Daoy (cell line): ENCODE results near the gene UBE2S. TPM values are rescaled to one million over a fixed set of nuclear protein-coding genes. Genes with fewer than 3 reads are reported as not detected.

Experiments
- DNase-seq: peaks from one replicate; pipeline ENCODE4 v3.0.0-alpha.2; 2015; ENCODE audit warnings: low read depth
- total RNA-seq: library from RNA; depleted of rRNA; stranded (reverse); fragments of >200 nt; shearing (Covaris generic); gene quantifications from 2 replicates; pipeline ENCODE4 v1.2.3, GENCODE V29; 2014; rRNA removed

The UBE2S gene
- total RNA-seq, 1 experiment from 2014 or later, result 317 TPM

DNA sequence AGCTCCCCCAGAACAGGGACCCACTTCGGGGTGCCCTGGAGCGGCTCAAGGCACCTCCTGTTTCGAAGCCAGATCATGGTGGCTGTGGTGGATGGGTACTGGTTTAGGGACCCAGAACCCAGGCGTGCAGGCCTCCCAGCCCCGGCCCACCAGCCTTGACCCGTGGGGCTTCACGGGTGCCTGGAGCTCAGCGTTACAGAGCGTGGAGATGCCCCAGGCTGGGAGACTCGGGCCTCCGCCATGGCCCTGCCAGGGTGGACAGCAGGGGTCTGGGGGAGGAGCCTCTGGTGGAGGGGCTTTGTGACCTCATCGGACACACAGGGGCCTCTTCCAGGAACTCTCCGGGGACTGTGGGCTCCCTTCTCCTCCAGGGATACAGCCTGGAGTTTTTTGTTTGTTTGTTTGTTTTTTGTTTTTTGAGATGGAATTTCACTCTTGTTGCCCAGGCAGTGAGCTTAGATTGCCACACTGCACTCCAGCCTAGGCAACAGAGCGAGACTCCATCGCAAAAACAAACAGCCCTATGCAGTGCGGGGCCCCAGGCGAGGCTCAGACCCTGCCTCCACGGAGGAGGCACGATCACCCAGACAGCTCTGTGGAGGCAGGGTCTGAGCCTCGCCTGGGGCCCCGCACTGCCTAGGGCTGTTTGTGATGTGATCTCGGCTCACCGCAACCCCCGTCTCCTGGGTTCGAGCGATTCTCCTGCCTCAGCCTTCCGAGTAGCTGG lies 44.4 kb downstream of the UBE2S start, which contains the start of gene GARIN5B:
Gene GARIN5B (minus strand): TSS at position 271 of the 727 bp plus-strand sequence. CDS start 194 bp downstream, at position 77.
- no peak for DNase-seq

DNA sequence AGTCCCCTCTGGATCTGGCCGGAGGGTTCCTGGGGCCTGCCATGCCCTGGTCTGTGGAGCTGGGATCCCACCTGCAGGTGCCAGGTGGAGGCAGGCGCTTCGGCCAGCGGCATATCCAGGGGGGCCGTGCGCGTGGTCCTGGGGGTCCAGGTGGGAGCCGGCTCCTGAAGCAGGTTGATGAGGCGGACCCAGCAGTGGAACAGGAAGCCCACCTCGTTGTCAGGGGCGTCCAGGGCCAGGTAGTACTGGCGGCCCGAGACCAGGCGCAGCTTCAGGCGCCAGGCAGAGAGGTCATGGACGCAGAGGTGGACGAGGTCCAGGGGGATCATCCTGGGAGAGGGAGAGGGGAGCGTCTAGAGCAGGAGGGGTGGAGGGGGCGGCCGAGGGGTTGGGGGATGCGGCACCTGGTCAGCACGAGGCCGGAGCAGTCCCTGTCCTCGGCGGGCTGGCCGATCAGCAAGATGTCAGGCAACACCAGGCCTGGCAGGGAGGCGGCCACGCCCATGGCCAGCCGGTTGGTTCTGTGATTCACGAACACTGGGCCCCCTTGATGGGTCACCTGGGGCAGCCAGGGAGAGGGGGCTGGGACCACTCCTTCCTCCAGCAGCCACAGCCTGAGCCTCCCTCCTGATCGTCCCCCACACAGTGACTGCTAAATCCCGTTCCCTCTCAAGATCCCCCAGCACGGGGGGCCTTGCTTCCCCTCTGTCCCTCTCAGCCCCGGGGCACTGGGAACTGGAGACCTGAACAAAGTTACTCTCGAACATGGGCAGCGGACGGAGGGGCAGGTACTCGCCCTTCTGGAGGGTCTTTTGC lies 45.2 kb downstream of the UBE2S start:
- DNase-seq, result no peak

DNA sequence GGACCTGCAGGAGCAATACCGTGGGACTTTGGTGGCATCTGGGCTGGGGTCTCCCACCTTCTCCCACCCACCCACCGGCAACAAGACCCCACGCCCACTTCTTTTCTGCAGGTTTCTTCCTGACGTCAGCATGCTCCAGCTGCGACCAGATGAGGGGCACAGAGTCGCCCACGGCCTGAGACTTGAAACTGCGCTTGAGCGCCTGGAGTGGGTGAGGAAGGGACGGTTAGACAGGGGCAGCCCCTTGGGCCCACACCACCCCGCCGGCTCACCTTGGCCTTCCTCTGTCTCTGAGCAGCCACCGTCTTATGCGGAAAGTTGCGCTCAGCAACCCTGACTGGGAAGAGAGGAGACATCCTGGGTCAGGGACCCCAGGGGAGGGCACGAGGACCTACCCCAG lies 46.7 kb downstream of the UBE2S start:
- no peak for DNase-seq

DNA sequence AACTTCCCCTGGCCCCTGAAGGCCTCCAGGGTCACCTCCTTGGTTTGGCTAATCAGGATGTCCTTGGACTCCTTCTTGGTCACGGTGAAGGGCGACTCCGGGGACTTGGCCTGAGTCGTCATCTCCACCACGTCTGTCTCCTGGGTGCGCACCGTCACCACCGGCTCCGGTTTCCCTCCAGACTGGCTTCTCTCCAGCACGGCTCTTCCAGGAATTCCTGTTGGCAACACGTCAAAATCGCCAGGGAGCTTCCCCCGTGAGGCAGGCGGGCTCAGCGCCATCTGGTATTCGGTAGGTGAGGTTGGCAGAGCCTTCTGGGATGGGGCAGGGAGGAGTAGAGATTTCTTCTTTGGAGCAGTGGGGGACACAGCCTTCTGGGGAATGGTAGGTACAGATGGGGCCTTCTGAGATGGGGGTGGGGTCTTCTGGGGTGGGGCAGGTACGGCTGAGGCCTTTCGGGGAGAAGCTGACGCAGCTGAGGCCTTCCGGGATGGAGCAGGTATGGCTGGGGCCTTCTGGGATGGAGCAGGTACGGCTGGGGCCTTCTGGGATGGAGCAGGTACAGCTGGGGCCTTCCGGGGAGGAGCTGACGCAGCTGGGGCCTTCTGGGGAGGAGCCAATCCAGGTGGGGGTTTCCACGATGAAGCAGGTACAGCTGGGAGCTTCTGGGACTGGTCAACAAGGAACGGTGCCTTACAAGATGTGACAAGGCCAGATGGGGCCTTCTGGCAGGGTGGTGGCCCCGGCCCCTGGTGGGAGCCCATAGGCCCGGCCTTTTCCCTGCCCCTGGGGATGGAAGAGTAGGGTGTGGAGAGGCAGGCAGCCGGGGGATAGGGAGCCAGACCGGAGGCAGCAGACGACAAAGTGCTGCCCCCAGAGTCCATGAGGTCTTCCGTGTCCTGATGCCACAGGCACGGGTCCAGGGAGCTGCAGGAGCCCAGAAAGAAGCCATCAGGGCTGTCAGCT lies 48.4 kb downstream of the UBE2S start:
- DNase-seq, result no peak

DNA sequence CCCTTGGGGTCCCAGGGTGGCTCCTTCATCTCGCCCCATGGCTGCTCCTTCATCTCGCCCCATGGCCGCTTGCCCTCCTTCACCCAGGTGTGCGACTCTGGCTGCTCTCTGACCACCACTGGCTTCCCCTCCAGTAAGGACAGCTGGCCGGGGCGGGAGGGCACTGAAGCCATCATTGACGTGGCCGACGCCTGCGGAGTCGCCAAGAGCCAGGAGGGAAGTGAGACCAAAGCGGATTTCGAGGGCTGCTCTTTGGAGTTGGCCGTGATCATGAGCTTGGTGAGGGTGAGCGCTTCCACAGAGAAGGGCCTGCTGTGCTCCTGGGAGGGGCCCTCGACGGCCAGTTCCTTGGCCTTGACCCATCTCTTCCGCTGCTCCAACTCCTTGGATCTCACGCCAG lies 49.1 kb downstream of the UBE2S start:
- DNase-seq, result no peak

DNA sequence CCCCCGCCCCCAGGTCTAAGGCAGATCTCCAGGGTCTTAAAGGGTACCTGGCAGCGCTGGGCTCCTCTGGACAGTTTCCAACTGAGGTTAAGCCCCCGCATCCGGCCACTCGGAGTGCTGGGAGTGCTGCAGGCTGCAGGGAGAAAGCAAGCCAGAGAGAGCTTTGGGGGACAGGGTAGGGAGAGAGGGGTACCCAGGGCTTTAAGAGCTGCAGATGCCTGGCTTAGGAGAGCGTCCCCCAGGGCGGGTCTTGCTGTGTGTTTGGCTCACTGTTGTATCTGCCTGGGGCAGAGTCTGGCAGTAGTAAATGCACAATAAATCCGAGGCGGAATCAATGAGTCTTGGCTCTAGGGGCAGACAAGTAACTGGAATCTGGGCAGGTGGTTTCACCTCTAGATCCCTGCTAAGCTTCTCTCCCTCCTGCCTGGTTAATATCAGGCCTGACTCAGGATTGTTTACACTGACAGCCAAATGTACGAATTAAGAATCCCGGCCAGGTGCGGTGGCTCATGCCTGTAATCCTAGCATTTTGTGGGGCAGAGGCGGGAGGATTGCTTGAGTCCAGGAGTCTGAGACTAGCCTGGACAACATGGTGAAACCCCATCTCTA lies 52.3 kb downstream of the UBE2S start:
- no peak for DNase-seq

DNA sequence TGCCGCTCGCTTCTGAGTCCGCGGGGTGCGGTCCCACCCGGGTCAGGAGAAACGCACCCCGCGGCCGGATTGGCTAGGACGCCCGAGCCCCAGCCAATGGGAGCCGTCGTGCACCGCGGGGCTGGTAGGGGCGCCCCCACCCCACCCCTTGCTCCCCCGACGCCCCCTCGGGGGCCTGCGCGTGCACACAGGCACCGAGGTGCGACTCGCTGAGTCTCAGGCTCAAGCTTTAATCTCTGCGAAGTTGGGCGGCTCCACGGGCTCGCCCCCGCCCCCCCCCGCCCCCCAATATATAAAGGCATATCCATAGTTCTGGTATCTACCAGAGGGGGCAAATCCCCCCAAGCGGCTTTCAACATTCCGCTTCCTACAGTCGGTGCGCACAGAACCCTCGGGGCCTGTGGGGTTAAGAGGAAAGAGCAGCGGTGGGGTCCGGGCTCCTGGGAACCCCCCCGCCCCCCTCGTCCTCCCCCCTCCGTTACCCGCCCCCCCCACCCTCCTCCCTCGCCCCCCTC lies 52.8 kb downstream of the UBE2S start, which contains the start of gene COX6B2:
Gene COX6B2 (minus strand): TSS at position 22 of the 515 bp plus-strand sequence. CDS start 198 bp downstream, outside the sequence.
- no peak for DNase-seq

DNA sequence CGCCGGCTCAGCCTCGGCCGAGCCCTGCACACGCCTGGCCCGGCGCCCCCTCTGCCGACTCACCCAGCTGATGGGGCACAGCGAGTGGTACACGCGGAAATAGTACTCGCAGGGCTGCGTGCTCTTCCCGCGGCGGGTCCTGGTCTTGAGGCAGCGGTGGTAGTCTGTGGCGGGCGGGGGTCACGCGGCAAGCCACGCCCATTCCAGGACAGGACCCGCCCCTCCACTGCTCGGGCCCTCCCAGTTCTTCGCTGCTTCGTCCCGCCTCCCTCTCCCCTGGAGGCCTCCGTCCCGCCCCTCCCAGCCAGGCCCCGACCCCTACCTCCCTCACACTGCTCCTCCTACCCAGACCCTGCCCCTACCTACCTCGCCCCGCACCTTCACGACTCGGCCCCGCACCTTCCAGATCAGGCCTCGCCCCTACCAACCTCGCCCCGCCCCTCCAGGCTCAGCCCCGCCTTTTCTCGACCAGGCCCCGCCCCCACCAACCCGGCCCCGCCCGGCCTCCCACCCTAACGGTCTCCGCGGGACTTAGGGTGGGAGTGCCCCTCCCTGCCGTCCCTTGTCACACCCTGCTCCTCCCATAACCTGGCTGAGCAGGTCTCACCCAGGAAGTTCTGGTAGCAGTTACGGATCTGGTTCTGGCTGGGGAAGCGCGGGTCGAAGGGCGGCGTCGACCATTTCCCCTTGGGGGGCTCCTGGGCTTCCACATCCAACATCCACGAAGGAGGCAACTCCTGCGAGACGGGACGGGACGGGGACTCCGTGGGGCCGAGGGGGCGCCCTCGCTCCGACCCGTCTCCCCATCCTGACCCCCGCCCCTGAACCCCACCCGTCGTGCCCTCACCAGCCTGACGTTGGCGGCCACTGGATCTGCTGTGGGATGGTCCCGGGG lies 53.5 kb downstream of the UBE2S start:
- DNase-seq, result peak; percentile 73

DNA sequence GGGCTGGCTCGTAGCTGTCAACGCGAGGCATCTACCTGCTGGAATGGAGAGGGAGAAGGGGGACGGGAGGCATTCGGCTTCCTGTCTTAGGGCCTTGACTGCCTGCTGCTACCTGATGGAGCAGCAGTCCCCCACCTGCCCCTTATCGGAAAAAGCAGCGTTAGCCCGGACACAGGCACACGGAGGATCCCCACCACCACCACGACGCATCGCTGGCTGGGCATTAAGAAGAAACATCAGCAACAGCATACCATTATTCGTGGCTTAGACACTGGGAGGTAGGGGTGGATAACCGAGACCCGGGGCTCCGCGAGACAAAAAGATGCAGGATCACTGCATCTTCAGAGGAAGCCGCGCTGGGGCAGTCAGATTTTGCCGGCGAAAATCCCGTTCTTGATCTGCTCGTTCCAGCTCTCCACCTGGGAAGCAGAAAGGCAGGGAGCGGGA lies 54.2 kb downstream of the UBE2S start:
- no peak for DNase-seq

DNA sequence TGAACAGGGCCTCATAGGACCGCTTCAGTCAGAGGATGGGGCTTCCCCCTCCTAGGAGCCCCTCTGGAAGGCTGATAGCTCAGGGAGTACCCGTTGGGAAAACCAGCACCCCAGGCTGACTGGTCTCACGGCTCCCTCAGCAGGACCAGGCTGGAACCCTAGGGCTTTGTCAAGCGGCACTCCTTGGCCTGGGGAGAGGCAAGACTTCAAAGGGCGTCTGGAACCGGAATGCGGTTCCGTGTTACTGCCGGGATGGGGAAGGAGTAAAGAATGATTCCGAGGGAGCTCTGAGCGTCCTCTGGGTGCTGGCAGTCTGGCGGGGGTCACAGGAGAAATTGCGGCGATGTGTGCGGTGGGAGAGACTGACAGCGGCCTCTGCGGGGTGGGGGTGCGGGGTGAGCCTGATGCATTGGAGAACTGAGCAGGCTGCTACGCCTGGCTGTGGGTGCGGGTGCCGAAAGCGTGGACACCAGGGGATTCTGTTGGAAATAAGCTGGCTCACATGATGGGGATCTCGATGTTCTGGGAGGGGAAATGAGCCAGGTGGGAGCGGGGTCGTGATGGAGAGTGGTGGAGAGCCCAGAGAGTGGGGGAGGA lies 54.9 kb downstream of the UBE2S start:
- no peak for DNase-seq

DNA sequence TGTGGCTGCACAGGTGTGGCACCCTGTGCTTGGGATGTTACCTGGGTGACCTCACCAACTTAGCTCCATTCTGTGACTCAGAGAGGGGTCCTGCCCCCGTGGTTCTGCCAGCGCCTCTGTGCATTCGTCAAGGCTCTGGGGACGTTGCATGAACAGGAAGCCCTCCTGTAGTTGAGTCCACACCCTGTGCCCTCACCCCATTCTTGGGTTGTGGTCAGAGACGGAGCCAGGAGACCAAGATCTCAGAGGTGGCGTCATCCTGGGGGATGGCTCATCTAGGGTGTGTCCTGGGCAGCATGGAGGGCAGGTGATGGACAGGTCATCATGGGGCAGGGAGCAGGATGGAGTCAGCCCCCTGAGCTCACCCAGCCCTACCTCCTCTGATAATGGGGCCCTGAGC lies 55.5 kb downstream of the UBE2S start:
- peak; percentile 65 for DNase-seq

DNA sequence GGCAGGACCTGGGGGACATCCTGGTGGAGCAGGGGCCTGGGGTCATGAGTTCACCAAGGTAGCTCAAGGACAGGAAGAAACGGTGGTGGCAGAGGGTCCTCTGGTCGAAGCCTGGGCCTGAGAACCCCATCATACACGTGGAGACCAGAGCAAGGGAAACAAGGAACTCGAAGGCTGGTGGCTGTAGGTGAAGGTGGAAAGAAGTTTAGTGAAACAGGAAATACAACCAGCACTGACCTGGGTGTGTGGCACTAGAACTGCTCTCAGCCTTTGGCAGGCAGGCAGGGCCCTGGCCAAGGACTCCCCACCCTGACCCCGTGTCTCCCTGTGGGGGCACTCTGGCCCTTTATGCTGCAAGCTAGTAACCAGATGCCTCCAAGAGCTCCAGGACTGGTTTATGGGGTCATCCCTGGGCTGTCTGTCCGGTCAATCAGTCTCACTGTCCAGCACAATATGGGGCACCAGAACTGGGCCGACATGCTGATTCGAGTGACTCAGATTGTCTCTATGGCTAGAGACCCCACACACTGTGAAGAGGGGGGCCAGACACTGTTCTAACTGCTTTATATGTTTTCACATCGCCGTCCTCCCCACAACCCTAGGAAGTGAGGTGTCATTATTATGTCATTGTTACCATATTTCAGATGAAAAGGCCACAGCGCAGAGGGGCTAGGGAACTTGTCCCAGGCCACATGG lies 56.8 kb downstream of the UBE2S start:
- DNase-seq, result no peak

Other genes starting within 250 kb of the UBE2S start
- 3.1 and 7.1 TPM in 2 replicates for gene DNAAF3, start 241.2 kb downstream of the UBE2S start, total RNA-seq
- gene SYT5, start 227.5 kb downstream of the UBE2S start, total RNA-seq, result 0.12 TPM in 1 of 2 replicates, not detected in the other
- 4.1 and 8.6 TPM in 2 replicates for gene PTPRH, start 198.3 kb downstream of the UBE2S start, total RNA-seq
- gene TMEM86B, start 179.0 kb downstream of the UBE2S start, total RNA-seq, result 0.95 and 1.8 TPM in 2 replicates
- 26.5 and 38.0 TPM in 2 replicates for gene PPP6R1, start 148.8 kb downstream of the UBE2S start, total RNA-seq
- gene HSPBP1, start 127.7 kb downstream of the UBE2S start, total RNA-seq, result 104 and 113 TPM in 2 replicates
- gene BRSK1, start 123.8 kb downstream of the UBE2S start, total RNA-seq, result 6.3 and 9.0 TPM in 2 replicates
- gene TMEM150B, start 82.4 kb downstream of the UBE2S start, total RNA-seq, result not detected in 2 replicates
- 8.5 and 8.9 TPM in 2 replicates for gene KMT5C, start 67.9 kb downstream of the UBE2S start, total RNA-seq
- not detected in 2 replicates for gene COX6B2, start 53.1 kb downstream of the UBE2S start, total RNA-seq
- gene GARIN5B, start 44.5 kb downstream of the UBE2S start, total RNA-seq, result not detected in 2 replicates
- 56.5 and 60.4 TPM in 2 replicates for gene IL11, start 37.3 kb downstream of the UBE2S start, total RNA-seq
- gene TMEM190, start 31.0 kb downstream of the UBE2S start, total RNA-seq, result not detected in 2 replicates
- gene TMEM238, start 23.5 kb downstream of the UBE2S start, total RNA-seq, result 3.3 and 3.9 TPM in 2 replicates
- 633 and 816 TPM in 2 replicates for gene RPL28, start 21.9 kb downstream of the UBE2S start, total RNA-seq
- gene SHISA7, start 35.5 kb upstream of the UBE2S start, total RNA-seq, result not detected in 2 replicates
- 134 and 140 TPM in 2 replicates for gene ISOC2, start 53.9 kb upstream of the UBE2S start, total RNA-seq
- gene C19orf85, start 57.0 kb upstream of the UBE2S start, total RNA-seq, result not detected in 2 replicates
- 1.7 and 3.4 TPM in 2 replicates for gene ZNF628, start 68.8 kb upstream of the UBE2S start, total RNA-seq
- gene NAT14, start 77.4 kb upstream of the UBE2S start, total RNA-seq, result 22.5 and 23.2 TPM in 2 replicates
- 1.4 and 2.2 TPM in 2 replicates for gene SSC5D, start 80.6 kb upstream of the UBE2S start, total RNA-seq
- not detected in 2 replicates for gene SBK2, start 129.3 kb upstream of the UBE2S start, total RNA-seq
- not detected in 2 replicates for gene SBK3, start 137.8 kb upstream of the UBE2S start, total RNA-seq
- gene ZNF579, start 173.1 kb upstream of the UBE2S start, total RNA-seq, result 8.8 and 9.8 TPM in 2 replicates
- gene FIZ1, start 191.7 kb upstream of the UBE2S start, total RNA-seq, result 2.2 and 4.1 TPM in 2 replicates
- gene ZNF524, start 192.5 kb upstream of the UBE2S start, total RNA-seq, result 6.1 and 8.7 TPM in 2 replicates
- gene ZNF865, start 197.9 kb upstream of the UBE2S start, total RNA-seq, result 0.15 and 0.80 TPM in 2 replicates
- gene ZNF784, start 216.8 kb upstream of the UBE2S start, total RNA-seq, result 5.8 and 6.1 TPM in 2 replicates
- 1.8 and 2.4 TPM in 2 replicates for gene ZNF580, start 233.2 kb upstream of the UBE2S start, total RNA-seq
- 10.1 and 15.9 TPM in 2 replicates for gene ZNF581, start 235.9 kb upstream of the UBE2S start, total RNA-seq
- gene CCDC106, start 240.4 kb upstream of the UBE2S start, total RNA-seq, result 8.2 and 8.6 TPM in 2 replicates
- 218 and 267 TPM in 2 replicates for gene U2AF2, start 247.2 kb upstream of the UBE2S start, total RNA-seq